Urothelium cell line (cell line): Measurements from ENCODE around the gene NBPF20.
"Not testable (repeated sequence)": the region's sequence is repeated elsewhere in the genome, so short reads cannot be mapped to it uniquely, and the experiment has no call there.

Experiments
- DNase-seq: peaks from one replicate; pipeline ENCODE4 v3.0.0; 2011; ENCODE audit warnings: low spot score, mixed read lengths
- FAIRE-seq: peaks from 2 replicates; lab custom pipeline; 2011; peaks lifted over from hg19 to GRCh38; lab: Jason Lieb, UNC

NBPF20 gene

GRCh38 chr1:145425436-145426029 lies at the start of gene NBPF20:
Gene NBPF20 (minus strand): TSS chr1:145425603. CDS start chr1:145405272, 20,331 bp downstream.
- FAIRE-seq, result no peak
- DNase-seq, result peak; percentile 88

- FAIRE-seq, DNase-seq: not testable (repeated sequence)
Observed at GRCh38 chr1:145474837-145475368, 49.5 kb upstream of the NBPF20 start.

- not testable (repeated sequence) for FAIRE-seq, DNase-seq
Observed at GRCh38 chr1:145472731-145473130, 47.3 kb upstream of the NBPF20 start.

GRCh38 chr1:145471365-145471764 lies 46.0 kb upstream of the NBPF20 start:
- DNase-seq, FAIRE-seq: not testable (repeated sequence)

- not testable (repeated sequence) for FAIRE-seq
Observed at GRCh38 chr1:145465405-145466144, 40.2 kb upstream of the NBPF20 start.

GRCh38 chr1:145464708-145465336 lies 39.4 kb upstream of the NBPF20 start:
- not testable (repeated sequence) for FAIRE-seq

More at GRCh38 chr1:145465405-145466144, 40.2 kb upstream of the NBPF20 start:
- not testable (repeated sequence) for DNase-seq

GRCh38 chr1:145464017-145464416 lies 38.6 kb upstream of the NBPF20 start:
- not testable (repeated sequence) for DNase-seq, FAIRE-seq

More at GRCh38 chr1:145464708-145465336, 39.4 kb upstream of the NBPF20 start:
- DNase-seq, result not testable (repeated sequence)

- DNase-seq, FAIRE-seq: not testable (repeated sequence)
Observed at GRCh38 chr1:145460684-145461083, 35.3 kb upstream of the NBPF20 start.

- not testable (repeated sequence) for FAIRE-seq, DNase-seq
Observed at GRCh38 chr1:145460048-145460447, 34.6 kb upstream of the NBPF20 start.

GRCh38 chr1:145459591-145459990 lies 34.2 kb upstream of the NBPF20 start:
- FAIRE-seq, DNase-seq: not testable (repeated sequence)

GRCh38 chr1:145459063-145459462 lies 33.7 kb upstream of the NBPF20 start:
- FAIRE-seq, DNase-seq: not testable (repeated sequence)

GRCh38 chr1:145454824-145455177 lies 29.4 kb upstream of the NBPF20 start:
- not testable (repeated sequence) for DNase-seq, FAIRE-seq

GRCh38 chr1:145453873-145454823 lies 28.7 kb upstream of the NBPF20 start:
- not testable (repeated sequence) for FAIRE-seq, DNase-seq

GRCh38 chr1:145452506-145452905 lies 27.1 kb upstream of the NBPF20 start:
- DNase-seq, FAIRE-seq: not testable (repeated sequence)

- not testable (repeated sequence) for DNase-seq, FAIRE-seq
Observed at GRCh38 chr1:145451914-145452313, 26.5 kb upstream of the NBPF20 start.

- DNase-seq, FAIRE-seq: not testable (repeated sequence)
Observed at GRCh38 chr1:145445219-145445618, 19.8 kb upstream of the NBPF20 start.

- FAIRE-seq, DNase-seq: not testable (repeated sequence)
Observed at GRCh38 chr1:145442340-145442739, 16.9 kb upstream of the NBPF20 start.

GRCh38 chr1:145431363-145432256 lies 6.2 kb upstream of the NBPF20 start:
- FAIRE-seq, result not testable (repeated sequence)

GRCh38 chr1:145430830-145431229 lies 5.4 kb upstream of the NBPF20 start:
- not testable (repeated sequence) for DNase-seq, FAIRE-seq

More at GRCh38 chr1:145431363-145432256, 6.2 kb upstream of the NBPF20 start:
- DNase-seq, result not testable (repeated sequence)
